GM18511 (cell line): Measurements from ENCODE around the gene HSPH1.
A peak's percentile ranks its signal among the peaks of the same experiment; 100 is the strongest.

Source experiments
- ATAC-seq: cut with Tn5 transposase; IDR thresholded peaks from one replicate; pipeline ENCODE4 v1.9.1; 2021; ENCODE audit warnings: mild to moderate bottlenecking, moderate library complexity; ENCODE audit not compliant: unreplicated experiment

Gene HSPH1

DNA sequence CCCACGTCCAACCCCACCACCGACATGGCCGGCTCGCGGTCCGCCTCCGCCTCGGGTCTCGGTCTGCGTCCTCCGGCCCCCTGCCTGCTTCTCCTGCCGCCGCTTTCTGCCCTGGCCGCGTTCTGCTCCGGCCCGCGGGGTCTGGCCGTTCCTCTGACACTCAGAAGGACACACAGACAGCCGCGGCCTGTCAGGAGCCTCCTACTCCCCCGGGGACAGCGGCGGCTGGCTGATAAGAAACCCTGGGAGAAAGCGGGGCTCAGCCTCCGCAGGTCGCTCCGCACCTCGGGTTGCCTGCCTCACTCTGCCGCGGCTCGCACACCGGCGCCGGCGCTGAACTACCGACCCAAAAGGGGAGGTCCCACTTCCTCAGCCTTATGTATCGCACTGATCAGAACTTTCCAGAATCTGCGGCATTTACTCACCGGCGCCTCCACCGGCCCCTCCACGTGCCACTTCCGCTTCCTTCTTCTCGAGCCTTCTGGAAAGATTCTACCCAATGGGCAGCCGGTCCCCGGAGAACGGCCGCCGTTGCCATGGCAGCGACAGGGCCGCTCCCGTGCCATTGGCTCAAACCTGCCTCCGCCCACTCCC, at the start of gene HSPH1:
Gene HSPH1, minus strand, starts transcription at position 348 of the 594 bp plus-strand sequence. Its CDS starts 322 bp downstream, at position 26.
- peak; percentile 86 for ATAC-seq

DNA sequence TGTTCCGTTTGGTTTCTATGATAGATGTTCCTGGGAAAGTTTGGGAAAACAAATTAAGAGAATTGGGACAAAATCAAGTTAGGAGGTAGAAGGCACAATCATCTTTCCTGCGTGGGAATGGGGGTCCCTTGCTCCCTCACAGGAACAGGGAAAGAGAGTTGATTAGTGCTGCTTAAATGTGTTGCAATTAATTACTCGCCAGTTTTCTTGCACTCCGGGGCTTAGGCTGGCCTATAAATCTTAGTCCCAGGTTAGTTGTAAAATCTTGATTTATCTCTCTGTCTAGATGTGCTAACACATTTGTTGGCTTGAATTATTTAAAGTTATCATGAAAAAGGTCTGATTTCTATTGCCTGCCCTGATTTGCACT, 48.1 kb upstream of the HSPH1 start:
- ATAC-seq: no peak

DNA sequence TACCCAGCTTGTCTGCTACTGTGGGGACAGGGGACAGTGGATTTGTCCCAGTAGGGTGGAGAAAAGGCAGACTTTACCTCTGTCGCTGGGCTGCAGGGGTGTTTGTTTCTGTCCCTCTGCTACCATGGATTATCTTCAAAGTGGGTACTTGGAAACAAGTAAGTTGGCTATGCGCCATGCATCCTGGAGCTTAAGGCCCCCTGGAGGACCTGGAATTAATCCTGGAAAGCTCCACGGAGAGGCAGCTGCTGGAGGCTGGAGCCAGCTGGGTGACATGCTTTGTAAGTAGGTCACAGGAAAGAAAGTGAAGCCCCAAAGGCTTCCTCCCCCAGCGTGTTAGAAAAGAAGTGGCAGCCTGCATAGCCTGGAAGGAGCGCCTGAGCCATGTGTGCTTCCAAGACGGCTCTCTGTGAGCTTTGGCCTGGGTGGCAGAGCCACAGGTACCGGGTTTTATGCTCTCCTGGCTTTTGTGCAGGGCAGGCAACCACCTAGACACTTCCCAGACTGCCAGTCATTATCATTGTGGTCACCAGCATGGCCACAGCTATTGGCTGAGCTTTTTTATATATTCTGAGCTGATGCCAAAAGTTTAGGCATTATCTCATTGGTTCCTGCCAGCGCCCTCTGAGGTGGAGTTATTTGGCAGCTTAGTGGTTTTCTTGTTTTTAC, 47.6 kb upstream of the HSPH1 start:
- ATAC-seq: no peak

DNA sequence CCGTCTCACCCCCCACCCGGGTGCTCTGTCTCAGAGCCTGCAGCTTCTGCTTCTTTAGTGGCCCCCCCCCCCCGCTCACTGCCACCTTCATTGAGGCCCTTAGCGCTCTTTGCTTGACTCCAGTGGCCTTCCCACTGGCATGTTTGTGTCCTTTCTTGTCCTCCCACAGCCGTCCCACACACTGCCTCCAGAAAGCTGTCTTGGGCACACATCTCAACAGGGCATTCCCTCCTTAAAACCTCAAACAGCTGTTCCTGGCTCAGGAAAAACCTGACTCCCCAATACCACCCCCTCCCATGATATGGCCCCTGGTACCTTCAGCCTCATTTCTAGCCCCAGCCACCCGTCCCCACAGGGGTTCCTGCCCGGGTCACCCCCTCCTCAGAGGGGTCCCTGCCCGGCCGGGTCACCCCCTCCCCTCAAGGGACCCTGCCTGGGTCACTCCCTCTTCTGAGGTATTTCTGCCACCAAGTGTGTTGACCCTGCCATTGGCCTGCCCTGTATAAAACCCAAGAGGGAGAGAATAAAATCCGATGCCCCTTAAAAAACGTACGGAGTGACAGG, 46.9 kb upstream of the HSPH1 start:
- ATAC-seq: no peak

DNA sequence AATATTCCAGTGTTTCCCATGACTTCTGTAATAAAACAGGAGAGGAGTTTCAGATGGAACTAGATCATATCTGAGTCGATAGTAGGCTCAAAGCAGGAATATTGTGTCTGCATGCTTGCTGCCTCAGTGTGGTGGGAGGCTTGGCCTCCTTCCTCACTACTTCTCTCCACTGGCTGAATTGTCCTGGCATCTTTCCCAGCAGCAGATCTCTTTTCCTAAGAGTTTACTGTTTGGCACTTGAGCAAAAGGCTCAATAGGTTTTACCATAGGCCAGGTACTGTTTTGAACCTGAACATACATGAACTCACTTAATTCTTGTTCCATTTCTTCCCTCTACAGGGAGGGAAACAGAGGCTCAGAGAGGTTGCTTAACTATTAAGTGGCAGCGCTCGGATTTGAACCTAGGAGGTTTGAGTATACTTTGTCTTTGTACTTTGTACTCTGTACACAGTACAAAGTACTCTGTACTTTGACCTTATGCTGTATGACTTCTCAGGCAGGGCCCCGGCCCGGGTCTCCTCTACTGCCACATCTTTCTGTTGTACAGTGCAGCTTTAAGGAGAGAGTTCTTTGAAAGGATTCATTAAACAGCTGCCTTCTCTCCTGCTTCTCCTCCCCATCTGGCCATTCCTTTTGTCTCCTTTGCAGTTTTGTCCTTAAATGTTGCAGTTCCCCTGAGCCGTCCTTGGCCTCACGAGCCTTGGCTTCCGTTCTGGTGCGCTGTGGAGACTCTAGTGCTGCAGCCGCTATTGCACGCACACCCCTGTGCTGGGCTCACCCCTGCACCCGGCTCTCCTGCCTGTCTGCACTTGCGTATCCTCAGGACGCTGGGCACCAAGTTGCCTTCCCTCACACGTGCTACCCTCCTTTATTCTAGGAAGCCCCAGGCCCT, 46.2 kb upstream of the HSPH1 start:
- no peak for ATAC-seq

DNA sequence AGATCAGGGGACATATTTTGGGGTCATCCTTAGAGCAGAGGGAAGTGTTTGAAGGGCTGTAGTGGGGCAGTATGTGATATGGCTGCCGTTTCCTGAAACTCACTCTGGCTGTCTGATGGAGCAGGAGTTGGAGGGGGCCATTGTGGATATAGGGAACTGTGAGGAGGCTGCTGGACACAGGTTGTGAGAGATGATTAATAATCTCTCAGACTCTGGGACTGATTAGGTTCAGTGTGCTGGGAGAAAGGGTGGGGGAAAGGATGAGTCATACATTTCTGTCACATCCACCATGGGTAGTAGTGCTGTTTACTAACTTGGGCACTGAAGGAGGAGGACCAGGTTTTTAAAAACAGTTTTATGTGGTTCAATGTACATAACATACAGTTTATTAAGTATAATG, 42.9 kb upstream of the HSPH1 start:
- no peak for ATAC-seq

DNA sequence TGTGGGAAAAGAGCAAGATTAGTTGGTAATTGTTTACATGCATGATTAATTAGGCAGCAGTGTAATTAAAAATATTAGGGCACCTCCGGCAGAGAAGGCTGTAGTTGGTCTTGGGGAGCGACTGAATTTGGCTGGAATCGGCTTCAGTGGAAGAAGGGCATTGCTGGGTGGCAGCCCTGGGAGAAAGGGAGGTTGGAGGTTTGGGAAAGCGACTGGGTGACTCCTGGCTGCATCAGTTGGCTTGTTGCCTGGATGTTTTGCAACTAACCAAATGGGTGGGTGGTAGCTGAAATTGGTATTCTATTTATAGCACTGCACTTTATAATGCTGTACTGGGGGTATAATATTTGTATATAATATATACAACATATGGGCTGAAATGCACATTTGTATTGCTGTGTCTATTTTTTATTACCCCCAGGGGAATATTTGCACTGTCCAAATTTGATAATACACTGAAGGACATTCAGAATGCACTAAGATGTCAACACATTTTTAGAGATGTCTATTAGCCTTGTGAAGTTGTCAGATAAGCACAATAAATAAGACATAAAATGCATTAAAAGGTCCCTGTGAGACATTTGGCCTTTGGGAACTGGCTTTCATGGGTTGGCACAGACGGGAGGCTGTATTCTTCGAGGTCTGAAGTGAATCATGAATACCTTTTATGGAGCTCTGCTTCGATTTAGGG, 39.8 kb upstream of the HSPH1 start:
- no peak for ATAC-seq

DNA sequence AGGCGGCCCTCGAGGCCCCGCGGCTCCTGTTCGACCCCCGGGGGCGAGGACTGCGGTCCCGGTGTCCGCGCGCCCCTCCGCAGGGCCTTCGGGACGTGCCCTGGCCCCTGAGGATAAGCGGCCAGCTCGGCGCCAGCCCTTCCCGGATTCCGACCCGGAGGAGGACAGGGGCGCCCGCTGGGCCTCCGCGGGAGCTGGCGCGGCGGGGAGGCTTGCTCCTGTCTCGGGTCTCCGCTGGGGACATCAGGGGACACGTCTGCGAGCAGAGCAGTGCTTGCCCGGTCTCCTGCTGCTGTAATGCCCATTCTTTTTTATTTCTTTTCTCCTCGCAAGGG, 38.9 kb upstream of the HSPH1 start:
- ATAC-seq: peak; percentile 23

DNA sequence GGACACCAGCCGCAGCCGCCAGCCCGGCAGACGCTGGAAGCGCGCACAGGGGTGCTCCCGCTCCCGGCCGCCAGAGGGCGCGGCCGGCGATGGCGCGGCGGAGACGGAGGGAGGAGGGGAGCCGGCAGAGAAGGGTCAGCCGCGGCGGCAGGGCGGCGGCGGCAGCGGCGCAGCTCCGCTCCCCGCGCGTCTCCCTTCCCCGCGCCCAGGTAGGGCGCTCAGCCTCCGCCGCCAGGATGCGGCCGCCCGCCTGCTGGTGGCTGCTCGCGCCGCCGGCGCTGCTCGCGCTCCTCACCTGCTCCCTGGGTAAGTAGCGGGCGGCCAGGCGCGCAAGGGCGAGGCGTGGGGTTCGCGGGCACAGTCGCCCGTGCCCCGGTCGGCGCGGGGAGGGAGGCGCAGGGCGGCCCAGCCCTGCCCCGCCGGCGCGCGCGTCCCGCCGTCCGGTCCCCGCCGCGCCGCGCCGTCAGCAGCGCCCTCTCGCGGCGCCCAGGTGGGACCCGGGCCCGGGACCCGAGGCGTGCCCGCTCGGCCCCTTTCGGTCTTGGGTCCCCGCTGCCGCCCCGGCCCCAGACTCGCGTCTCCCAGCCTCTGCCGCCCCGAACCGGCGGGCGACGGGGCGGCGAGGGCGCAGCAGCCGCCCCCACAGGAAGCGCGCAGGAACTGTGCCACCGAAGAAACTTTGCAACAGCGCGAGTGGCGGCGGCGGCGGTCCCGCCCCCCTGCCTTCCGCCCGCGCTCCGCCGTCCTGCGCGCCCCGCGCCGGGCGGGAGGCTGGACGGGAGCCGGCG, 38.3 kb upstream of the HSPH1 start, which contains the start of gene B3GLCT:
Gene B3GLCT, plus strand, starts transcription at position 127 of the 788 bp plus-strand sequence. Its CDS starts 110 bp downstream, at position 237.
- ATAC-seq: peak; percentile 85

DNA sequence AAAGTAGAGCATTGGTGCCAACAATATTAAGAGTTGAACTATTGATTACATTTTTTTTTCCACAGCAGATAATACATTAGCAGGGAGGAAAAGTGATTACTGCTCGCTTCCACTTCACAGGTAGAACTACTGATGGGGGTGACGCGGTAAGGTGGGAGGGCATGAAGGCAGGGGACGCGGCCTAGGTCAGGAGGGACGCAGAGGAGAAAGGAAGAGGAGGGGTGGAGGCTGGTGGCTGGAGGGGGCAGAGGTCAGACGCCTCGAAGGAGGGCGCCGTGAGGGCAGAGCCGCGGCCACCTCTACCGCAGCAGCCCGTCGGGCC, 37.8 kb upstream of the HSPH1 start:
- peak; percentile 23 for ATAC-seq

DNA sequence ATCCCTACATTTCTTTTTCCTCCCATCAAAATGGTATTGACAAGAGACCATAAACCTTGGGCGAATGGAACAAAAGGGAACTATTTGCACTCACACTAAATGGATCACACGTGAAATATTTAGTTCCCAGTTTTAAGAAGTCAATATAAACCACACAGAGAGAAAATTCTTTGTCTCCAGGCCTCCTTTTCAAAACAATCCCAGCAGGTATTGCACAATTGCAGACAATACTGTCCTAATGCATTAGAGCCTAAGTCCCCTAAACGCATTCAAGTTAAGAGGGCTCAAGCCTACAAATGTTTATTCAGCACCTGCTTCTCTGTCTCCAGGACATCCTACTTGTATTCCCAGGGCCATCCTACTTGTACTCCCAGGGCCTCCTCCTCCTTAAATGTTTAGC, 36.8 kb upstream of the HSPH1 start:
- ATAC-seq: no peak

DNA sequence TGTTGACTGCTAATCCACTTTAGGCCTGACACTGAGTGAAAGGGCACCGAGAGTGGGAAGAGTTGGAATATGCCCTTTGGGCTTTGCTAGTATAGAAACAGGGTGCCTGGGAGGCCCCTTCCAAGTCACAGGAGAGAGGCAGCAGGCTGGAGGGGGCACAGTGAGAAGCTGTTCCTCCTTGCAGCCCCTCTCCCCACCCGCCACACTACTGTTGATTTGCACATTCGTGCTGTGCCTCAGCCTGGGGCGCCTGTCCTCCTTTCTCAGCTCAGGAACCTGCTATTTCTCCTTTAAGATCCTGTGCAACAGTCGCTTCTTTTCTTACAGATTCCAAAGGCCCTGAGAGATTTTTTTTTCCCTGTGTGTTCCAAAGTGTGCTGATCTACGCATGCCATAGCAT, 35.3 kb upstream of the HSPH1 start:
- no peak for ATAC-seq

DNA sequence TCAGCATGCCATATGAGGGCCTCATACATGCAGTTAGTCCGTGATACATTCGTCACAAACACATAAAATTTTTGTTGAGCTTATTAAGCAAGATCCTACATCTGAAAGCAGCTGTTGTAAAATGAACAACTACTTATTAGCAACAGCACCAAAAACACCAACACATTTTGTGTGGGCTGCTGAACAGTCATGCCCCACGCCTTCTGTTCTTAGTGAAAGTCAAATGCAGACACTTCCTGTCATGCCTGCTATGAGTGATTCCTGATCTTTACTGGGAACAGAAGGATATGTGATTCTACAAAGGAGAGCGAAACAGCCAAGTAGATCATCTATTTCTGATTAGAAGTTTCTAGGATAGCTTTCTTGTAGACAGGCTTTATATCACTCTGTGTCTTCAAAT, 33.9 kb upstream of the HSPH1 start:
- ATAC-seq: no peak

DNA sequence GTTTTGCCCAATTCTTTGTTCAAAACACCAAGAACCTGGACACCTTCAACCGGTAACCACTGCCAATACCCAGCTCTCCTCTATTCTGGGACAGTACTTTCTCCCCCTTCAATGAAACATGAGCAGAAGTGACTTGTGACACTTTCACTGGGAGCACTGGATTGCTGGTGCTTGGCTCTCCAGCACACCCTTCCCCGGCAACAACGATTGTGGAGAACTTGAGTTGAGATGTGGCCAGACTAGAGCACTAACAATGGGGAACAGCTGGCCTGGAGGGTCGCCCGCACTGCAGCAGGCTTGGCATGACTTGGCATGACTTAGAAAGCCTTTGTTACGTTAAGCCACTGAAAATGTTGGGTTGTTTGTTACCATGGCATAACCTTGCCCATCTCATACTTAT, 30.6 kb upstream of the HSPH1 start:
- ATAC-seq: no peak

DNA sequence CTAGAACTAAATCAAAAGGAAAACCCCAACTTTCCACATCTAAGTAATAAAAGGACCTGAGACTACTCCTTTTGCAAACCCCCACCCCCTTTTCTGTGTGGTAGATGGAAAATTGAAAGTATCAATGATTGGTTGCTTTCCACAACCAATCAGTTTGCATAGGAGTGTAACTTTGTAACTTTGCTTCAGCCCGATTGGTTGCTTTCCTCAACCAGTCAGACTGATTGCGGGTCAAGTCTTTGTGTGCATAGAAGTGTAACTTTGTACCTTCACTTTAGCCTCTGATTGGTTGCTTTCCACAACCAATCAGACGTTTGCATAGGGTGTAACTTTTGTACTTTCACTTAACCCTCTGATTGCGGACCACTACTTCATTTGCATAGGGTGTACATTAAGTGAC, 30.0 kb upstream of the HSPH1 start:
- no peak for ATAC-seq

DNA sequence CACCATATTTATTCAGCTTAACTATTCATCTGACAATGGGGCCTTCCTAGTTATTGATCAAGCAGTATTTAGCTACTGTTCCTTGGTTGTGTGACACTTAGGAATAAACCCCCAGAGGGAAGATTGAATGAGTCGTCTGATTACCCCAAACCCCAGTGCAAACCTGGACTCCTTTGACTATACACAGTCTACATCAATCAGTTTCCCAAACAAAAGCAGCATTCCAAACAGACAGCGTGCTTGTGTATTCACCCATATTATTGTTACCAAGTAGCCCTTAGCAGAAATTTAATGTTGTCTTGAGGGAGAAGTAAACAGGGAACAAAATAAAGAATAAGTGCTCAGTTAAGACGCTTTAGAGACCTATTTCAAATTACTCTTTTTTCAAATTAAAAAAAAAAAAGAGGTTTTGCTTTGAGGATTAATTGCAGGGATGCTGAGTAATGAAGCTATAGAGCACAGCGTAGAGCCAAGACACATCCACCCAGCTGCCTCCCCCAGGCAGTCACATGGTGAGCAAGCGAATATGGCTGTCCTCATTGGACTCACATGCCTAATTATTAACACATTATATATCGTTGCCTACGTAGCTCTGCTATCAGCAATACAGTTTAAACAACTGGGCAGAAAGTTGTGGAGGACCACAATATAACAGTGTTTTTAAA, 23.4 kb upstream of the HSPH1 start:
- no peak for ATAC-seq

DNA sequence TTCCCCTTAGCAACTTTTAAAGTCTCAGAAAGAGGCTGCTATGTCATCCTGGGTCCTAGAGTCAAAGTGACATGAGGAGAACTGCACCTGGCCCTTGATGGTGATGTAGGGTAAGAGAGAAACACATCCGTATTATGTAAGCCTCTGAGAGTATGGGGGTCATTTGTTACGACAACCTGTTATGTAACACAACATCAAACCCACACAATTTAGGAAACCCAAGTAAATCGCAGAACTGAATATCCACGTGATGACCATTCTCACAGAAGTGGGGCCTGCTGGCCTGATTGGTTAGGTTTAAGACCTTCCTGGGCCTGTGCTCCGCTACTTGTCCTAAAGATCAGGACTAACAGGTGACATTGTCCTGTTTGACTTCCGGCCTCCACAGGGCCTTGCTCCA, 22.7 kb upstream of the HSPH1 start:
- ATAC-seq: no peak

DNA sequence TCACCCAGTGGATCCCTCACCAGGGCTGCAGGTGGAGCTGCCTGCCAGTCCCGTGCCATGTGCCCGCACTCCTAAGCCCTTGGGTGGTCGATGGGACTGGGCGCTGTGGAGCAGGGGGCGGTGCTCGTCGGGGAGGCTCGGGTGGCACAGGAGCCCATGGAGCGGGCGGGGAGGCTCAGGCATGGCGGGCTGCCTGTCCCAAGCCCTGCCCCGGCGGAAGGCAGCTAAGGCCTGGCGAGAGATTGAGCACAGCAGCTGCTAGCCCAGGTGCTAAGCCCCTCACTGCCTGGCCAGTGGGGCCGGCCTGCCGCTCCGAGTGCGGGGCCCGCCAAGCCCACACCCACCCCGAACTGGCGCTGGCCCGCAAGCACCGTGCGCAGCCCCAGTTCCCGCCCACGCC, 21.3 kb upstream of the HSPH1 start:
- no peak for ATAC-seq

DNA sequence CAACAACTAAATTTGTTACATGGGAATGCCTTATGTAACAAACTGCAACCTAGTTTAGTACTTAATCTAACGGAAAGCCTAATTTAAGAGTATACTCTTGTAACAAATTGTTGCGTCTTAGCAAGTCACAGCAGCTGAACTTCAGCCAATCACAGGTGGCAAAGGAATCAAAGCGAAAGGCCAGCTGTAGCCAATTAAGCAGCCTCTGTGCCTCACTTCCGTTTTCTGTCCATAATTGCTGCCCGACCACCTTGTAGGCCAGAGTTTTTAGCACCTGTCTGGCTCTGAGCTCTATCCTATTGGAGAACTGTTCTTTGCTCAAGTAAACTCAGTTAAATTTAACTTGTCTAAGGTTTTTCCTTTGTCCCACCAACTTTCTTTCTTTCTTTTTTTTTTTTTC, 18.1 kb upstream of the HSPH1 start:
- no peak for ATAC-seq

DNA sequence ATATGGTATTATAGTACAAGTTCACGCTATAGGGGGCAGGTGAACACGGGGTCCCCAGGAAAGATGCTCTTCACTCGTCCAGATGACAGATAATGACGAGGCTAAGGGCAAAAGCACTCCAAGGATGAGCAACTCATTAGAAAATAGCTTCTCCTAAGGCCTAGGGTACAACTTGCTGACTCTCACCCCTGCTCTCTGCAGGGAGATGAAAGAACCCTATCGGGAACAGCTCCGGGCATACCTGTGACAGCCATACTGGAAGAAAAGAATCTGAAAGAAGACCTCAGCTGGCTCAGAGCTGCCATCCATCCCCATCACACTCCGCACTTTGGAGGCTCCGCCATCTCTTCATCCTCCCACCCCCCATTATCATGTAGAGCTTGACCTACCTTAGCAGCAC, 17.5 kb upstream of the HSPH1 start:
- no peak for ATAC-seq
